H9 (cell line): ENCODE data around the gene ITPR2. TPM values are rescaled to one million over a fixed set of nuclear protein-coding genes. Genes with fewer than 3 reads are reported as not detected.

Experiments
- DNase-seq: peaks from one replicate; pipeline ENCODE4 v3.0.0-alpha.2; 2017
- H2AFZ ChIP-seq: one replicate; pipeline ENCODE4 v1.6.1; 2013; ENCODE audit warnings: mild to moderate bottlenecking, low read length, control low read depth, moderate library complexity
- H2AK5ac ChIP-seq: 2 replicates; pipeline ENCODE4 v1.6.1; 2013; ENCODE audit warnings: low read length, control low read depth, mixed read lengths; ENCODE audit not compliant: insufficient read length
- H2BK120ac ChIP-seq: one replicate; pipeline ENCODE4 v1.6.1; 2013; ENCODE audit warnings: low read depth, mild to moderate bottlenecking, low read length, control low read depth, inconsistent platforms; ENCODE audit not compliant: poor library complexity, severe bottlenecking
- H2BK12ac ChIP-seq: 2 replicates; pipeline ENCODE4 v1.6.1; 2013; ENCODE audit warnings: low read length, control low read depth, mixed read lengths, low read depth; ENCODE audit not compliant: insufficient read length
- H2BK15ac ChIP-seq: 2 replicates; pipeline ENCODE4 v1.6.1; 2013; ENCODE audit warnings: low read depth, low read length, control low read depth
- H2BK20ac ChIP-seq: one replicate; pipeline ENCODE4 v1.6.1; 2013; ENCODE audit warnings: low read depth, mild to moderate bottlenecking, low read length, control low read depth, inconsistent platforms; ENCODE audit not compliant: poor library complexity, severe bottlenecking
- H2BK5ac ChIP-seq: 2 replicates; pipeline ENCODE4 v1.6.1; 2013; ENCODE audit warnings: low read length, control low read depth, mixed read lengths; ENCODE audit not compliant: insufficient read length
- H3K14ac ChIP-seq: 2 replicates; pipeline ENCODE4 v1.6.1; 2013; ENCODE audit warnings: low read length, control low read depth; ENCODE audit not compliant: insufficient read depth
- H3K18ac ChIP-seq: 2 replicates; pipeline ENCODE4 v1.6.1; 2013; ENCODE audit warnings: low read depth, mild to moderate bottlenecking, mixed read lengths, low read length, control low read depth; ENCODE audit not compliant: insufficient read length
- H3K23ac ChIP-seq: 2 replicates; pipeline ENCODE4 v1.6.1; 2013; ENCODE audit warnings: low read length, control low read depth, mixed read lengths, low read depth; ENCODE audit not compliant: insufficient read length
- H3K23me2 ChIP-seq: 2 replicates; pipeline ENCODE4 v1.6.1; 2013; ENCODE audit warnings: low read depth, mild to moderate bottlenecking, mixed read lengths, low read length, control low read depth; ENCODE audit not compliant: insufficient read length, poor library complexity, severe bottlenecking
- H3K27ac ChIP-seq: 2 replicates; pipeline ENCODE4 v1.5.1; 2013; ENCODE audit warnings: low read length, control low read depth, mixed read lengths, low read depth; ENCODE audit not compliant: insufficient read length
- H3K27me3 ChIP-seq: 2 replicates; pipeline ENCODE4 v1.6.1; 2013; ENCODE audit warnings: low read length, control low read depth, inconsistent platforms; ENCODE audit not compliant: insufficient read depth
- H3K4ac ChIP-seq: 2 replicates; pipeline ENCODE4 v1.6.1; 2013; ENCODE audit warnings: low read depth, mild to moderate bottlenecking, control low read depth, inconsistent platforms, low read length, moderate library complexity
- H3K4me1 ChIP-seq: 2 replicates; pipeline ENCODE4 v1.6.1; 2013; ENCODE audit warnings: low read length, control low read depth, inconsistent platforms; ENCODE audit not compliant: insufficient read depth
- H3K4me2 ChIP-seq: 2 replicates; pipeline ENCODE4 v1.6.1; 2013; ENCODE audit warnings: low read length, control low read depth, mixed read lengths; ENCODE audit not compliant: insufficient read length, insufficient read depth
- H3K56ac ChIP-seq: 2 replicates; pipeline ENCODE4 v1.6.1; 2013; ENCODE audit warnings: low read depth, mild to moderate bottlenecking, mixed read lengths, low read length, control low read depth; ENCODE audit not compliant: insufficient read length
- H3K79me1 ChIP-seq: 2 replicates; pipeline ENCODE4 v1.6.1; 2013; ENCODE audit warnings: low read depth, mild to moderate bottlenecking, moderate library complexity, low read length, control low read depth, inconsistent platforms; ENCODE audit not compliant: insufficient read depth, poor library complexity, severe bottlenecking
- H3K79me2 ChIP-seq: 2 replicates; pipeline ENCODE4 v1.6.1; 2013; ENCODE audit warnings: low read length, control low read depth, inconsistent platforms; ENCODE audit not compliant: insufficient read depth
- H3K9ac ChIP-seq: 2 replicates; pipeline ENCODE4 v1.6.1; 2013; ENCODE audit warnings: low read length, control low read depth, mixed read lengths; ENCODE audit not compliant: insufficient read length; ENCODE audit errors: extremely low read depth
- H3K9me3 ChIP-seq: one replicate; pipeline ENCODE4 v1.6.1; 2013; ENCODE audit warnings: low read depth, low read length, inconsistent platforms; ENCODE audit not compliant: control insufficient read depth
- H3T11ph ChIP-seq: one replicate; pipeline ENCODE4 v1.6.1; 2013; ENCODE audit warnings: mild to moderate bottlenecking, low read length, control low read depth, inconsistent platforms
- H4K20me1 ChIP-seq: one replicate; pipeline ENCODE4 v1.6.1; 2013; ENCODE audit not compliant: control insufficient read depth, insufficient read length, insufficient read depth
- H4K5ac ChIP-seq: 2 replicates; pipeline ENCODE4 v1.6.1; 2013; ENCODE audit warnings: low read depth, mild to moderate bottlenecking, mixed read lengths, low read length, control low read depth; ENCODE audit not compliant: insufficient read length
- H4K8ac ChIP-seq: replicated peaks from 2 replicates; pipeline ENCODE4 v1.6.1; 2013; ENCODE audit warnings: low read length, control low read depth, mixed read lengths, low read depth; ENCODE audit not compliant: insufficient read length
- H4K91ac ChIP-seq: 2 replicates; pipeline ENCODE4 v1.6.1; 2013; ENCODE audit warnings: low read depth, mild to moderate bottlenecking, moderate library complexity, mixed read lengths, low read length, control low read depth; ENCODE audit not compliant: insufficient read length
- H3K27ac Mint-ChIP-seq, 3 experiments: 2 replicates in 2 of 3; 3 replicates in 1 of 3; pipeline ENCODE4 v1.8.0; 2020 to 2021; ENCODE audit warnings: mixed read lengths in 3 of 3, mild to moderate bottlenecking in 1 of 3, moderate library complexity in 1 of 3
- H3K27me3 Mint-ChIP-seq: 2 replicates; pipeline ENCODE4 v1.8.0; 2021; ENCODE audit warnings: low read depth, mild to moderate bottlenecking, moderate library complexity, mixed read lengths
- H3K36me3 Mint-ChIP-seq, 3 experiments: 2 replicates in 2 of 3; 3 replicates in 1 of 3; pipeline ENCODE4 v1.8.0; 2020 to 2021; ENCODE audit warnings: low read depth in 3 of 3, mixed read lengths in 3 of 3; ENCODE audit not compliant: insufficient read depth in 1 of 3
- H3K4me1 Mint-ChIP-seq, 2 experiments: 2 replicates each; pipeline ENCODE4 v1.8.0; 2020; ENCODE audit warnings: mixed read lengths in 2 of 2
- H3K4me3 Mint-ChIP-seq, 2 experiments: 2 replicates in 1 of 2; 3 replicates in 1 of 2; pipeline ENCODE4 v1.8.0; 2020 to 2021; ENCODE audit warnings: mild to moderate bottlenecking in 2 of 2, mixed read lengths in 2 of 2, moderate library complexity in 1 of 2
- H3K9me3 Mint-ChIP-seq, 2 experiments: 2 replicates in 1 of 2; 3 replicates in 1 of 2; pipeline ENCODE4 v1.8.0; 2020; ENCODE audit warnings: mild to moderate bottlenecking in 2 of 2, mixed read lengths in 2 of 2, moderate library complexity in 1 of 2
- CTCF ChIP-seq: fragments of 200-600 bp; sonication (generic); conservative IDR thresholded peaks from 3 replicates; pipeline ENCODE4 v1.8.0; 2021; ENCODE audit warnings: antibody characterized with exemption, mild to moderate bottlenecking
- WGBS: extraction: QIAGEN DNeasy Blood & Tissue Kit; methylation state at CpG from one replicate; pipeline ENCODE4 v1.1.7; 2013; ENCODE audit warnings: missing lambda C conversion rate, low lambda C conversion rate, mixed read lengths; ENCODE audit not compliant: insufficient read length; ENCODE audit errors: extremely low coverage; 5-methylcytosine and 5-hydroxymethylcytosine counted together
- total RNA-seq: library from RNA; stranded (reverse); gene quantifications from 2 replicates; pipeline ENCODE4 v1.2.1, GENCODE V29; 2021

Gene ITPR2
- total RNA-seq, 1 experiment from 2014 or later, result 14.8 TPM

GRCh38 chr12:26339976-26340375, 493.0 kb downstream of the ITPR2 start:
- no CpG with 5 or more reads among the region's 13 CpGs for WGBS
- Histone ChIP-seq H3K23ac (no peak overlapping the region), H2BK12ac (no peak overlapping the region), H3K9me3 (no peaks in the 10 kb centered on the region), H3K27me3 (no peaks in the 10 kb centered on the region), H4K20me1 (no peaks in the 10 kb centered on the region), H3K18ac (no peak overlapping the region), H3K4me2 (no peak overlapping the region), H3K56ac (no peak overlapping the region), H4K5ac (no peak overlapping the region), H2BK15ac (no peak overlapping the region), H3K4me1 (no peaks in the 10 kb centered on the region), H3T11ph (no peak overlapping the region), H3K79me1 (no peaks in the 10 kb centered on the region), H2BK120ac (no peak overlapping the region), H3K27ac (no peak overlapping the region), H4K91ac (no peak overlapping the region), H2BK5ac (no peak overlapping the region), H2BK20ac (no peak overlapping the region), H3K14ac (no peak overlapping the region), H3K9ac (no peak overlapping the region), H2AK5ac (no peak overlapping the region), H2AFZ (no peak overlapping the region), H3K23me2 (no peaks in the 10 kb centered on the region), H4K8ac (no peak overlapping the region), H3K4ac (no peak overlapping the region), H3K79me2 (no peaks in the 10 kb centered on the region)
- H3K4me1 Mint-ChIP-seq, result peaks cover 14 to 17% of the 10 kb centered on the region in 2 experiments
- H3K4me3 Mint-ChIP-seq, result no peak overlapping the region
- no peaks in the 10 kb centered on the region; a peak in 2 of 7 replicates for H3K36me3 Mint-ChIP-seq
- DNase-seq, result no peak
- TF ChIP-seq CTCF, result no peak
- H3K27ac Mint-ChIP-seq, result no peak overlapping the region
- no peaks in the 10 kb centered on the region for H3K27me3 Mint-ChIP-seq
- no peaks in the 10 kb centered on the region for H3K9me3 Mint-ChIP-seq
